HG03196 (cell line): ENCODE results near the gene MR1.
A peak's percentile ranks its signal among the peaks of the same experiment; 100 is the strongest.

ENCODE experiments used
- ATAC-seq: cut with Tn5 transposase; IDR thresholded peaks from one replicate; pipeline ENCODE4 v1.9.1; 2021; ENCODE audit not compliant: unreplicated experiment

Gene MR1

GRCh38 chr1:181105134-181106021 is 71.6 kb downstream of the MR1 start:
- ATAC-seq, result peak; percentile 61

GRCh38 chr1:181106022-181106312 is 72.2 kb downstream of the MR1 start:
- no peak for ATAC-seq

- no peak for ATAC-seq
Observed at GRCh38 chr1:181106479-181106878, 72.7 kb downstream of the MR1 start.

- no peak for ATAC-seq
Observed at GRCh38 chr1:181107711-181108110, 73.9 kb downstream of the MR1 start.

- no peak for ATAC-seq
Observed at GRCh38 chr1:181108304-181108867, 74.6 kb downstream of the MR1 start.

- no peak for ATAC-seq
Observed at GRCh38 chr1:181110013-181110412, 76.2 kb downstream of the MR1 start.
